HG03064 (cell line): ENCODE data around the gene MYO1E.

Experiments
- ATAC-seq: cut with Tn5 transposase; IDR thresholded peaks from one replicate; pipeline ENCODE4 v1.9.1; 2021; ENCODE audit warnings: low read depth; ENCODE audit not compliant: unreplicated experiment

The MYO1E gene

GRCh38 chr15:59105854-59106253, 266.8 kb downstream of the MYO1E start:
- no peak for ATAC-seq

DNA sequence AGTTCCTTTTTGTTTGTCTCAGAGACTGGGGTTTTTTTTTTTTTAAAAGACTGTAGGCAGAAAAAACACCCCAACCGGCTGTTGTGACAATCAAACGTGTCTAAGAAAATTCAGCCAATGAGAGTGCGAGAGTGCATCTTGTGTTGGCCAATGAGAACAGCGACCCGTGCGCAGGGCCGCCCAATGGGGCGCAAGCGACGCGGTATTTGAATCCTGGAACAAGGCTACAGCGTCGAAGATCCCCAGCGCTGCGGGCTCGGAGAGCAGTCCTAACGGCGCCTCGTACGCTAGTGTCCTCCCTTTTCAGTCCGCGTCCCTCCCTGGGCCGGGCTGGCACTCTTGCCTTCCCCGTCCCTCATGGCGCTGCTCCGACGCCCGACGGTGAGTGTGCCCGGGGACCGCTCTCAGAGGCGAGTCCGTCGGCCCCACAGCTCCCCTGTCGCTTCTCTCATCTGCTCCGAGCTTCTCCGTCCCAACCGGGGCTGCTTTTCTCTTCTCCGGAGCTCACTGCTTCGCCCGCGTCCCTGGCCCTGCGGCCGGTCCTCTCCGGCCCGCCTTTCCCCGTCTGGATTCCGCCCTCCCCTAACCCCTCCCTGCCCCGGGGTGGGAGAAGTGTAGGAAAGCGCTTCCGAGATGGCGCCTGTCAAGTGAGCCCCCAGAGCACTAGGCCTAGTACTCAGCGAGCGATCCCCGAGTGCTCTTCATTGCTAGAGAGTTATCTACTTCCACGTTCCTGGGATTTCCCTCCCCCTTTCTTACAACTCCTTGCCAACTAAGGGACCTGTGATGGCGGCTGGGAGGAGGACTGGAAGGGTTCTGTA, 267.5 kb downstream of the MYO1E start, which contains the start of gene CCNB2:
CCNB2 (plus strand) TSS at position 235 of the 821 bp plus-strand sequence; CDS start at position 358, 123 bp downstream.
- ATAC-seq = peak; percentile 97

DNA sequence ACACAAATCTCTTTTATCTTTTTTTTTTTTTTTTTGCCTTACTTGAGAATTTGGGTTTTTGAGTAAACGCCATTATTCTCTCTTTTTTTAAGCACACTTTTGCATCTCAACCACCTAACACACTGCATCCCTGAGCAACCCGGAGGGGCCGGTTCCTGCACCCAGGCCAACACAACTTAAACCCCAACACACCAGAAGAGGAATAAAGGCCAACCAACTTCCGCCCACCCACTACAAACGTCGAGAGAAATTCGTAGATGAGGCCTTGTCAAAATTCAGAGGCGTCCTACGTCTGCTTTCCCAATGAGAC, 268.1 kb downstream of the MYO1E start:
- peak; percentile 24 for ATAC-seq

- no peak for ATAC-seq
These were observed 273.4 kb downstream of the MYO1E start for GRCh38 chr15:59099162-59099685.

GRCh38 chr15:59096429-59096828, 276.2 kb downstream of the MYO1E start:
- no peak for ATAC-seq

DNA sequence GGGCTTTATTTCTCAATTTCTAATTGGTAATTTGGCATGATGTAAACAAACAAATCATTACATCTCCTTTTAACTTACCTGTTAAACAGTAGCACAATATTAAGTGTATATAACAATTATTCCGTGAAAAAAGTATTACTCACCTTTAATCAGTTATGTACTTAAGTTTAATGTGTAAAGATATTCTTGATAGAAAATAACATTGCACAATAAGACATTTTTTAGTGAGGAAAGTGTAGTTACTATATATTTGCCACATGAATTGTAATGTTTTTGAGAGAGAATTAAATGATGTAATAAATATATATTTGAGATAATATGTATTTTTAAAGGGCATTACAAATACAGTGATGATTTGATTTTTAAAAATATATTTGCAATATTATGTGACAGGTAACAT, 278.6 kb downstream of the MYO1E start:
- ATAC-seq = no peak

GRCh38 chr15:59087731-59088130, 284.9 kb downstream of the MYO1E start:
- ATAC-seq = no peak
